Colonic mucosa (tissue), 4 donors: ENCODE data around the gene ZNF506. TPM values are rescaled to one million over a fixed set of nuclear protein-coding genes. Genes with fewer than 3 reads are reported as not detected.
"Not testable (repeated sequence)": the region's sequence is repeated elsewhere in the genome, so short reads cannot be mapped to it uniquely, and the experiment has no call there.

ENCODE experiments used
- DNase-seq: peaks from one replicate; pipeline ENCODE4 v3.0.0-alpha.2; 2020
- H3K27ac ChIP-seq: fragments of 200-600 bp; one replicate; pipeline ENCODE4 v1.8.0; 2021
- H3K27me3 ChIP-seq: fragments of 200-600 bp; one replicate; pipeline ENCODE4 v1.8.0; 2021
- H3K36me3 ChIP-seq: fragments of 200-600 bp; one replicate; pipeline ENCODE4 v1.8.0; 2021
- H3K4me1 ChIP-seq: fragments of 200-600 bp; one replicate; pipeline ENCODE4 v1.8.0; 2021; ENCODE audit warnings: mild to moderate bottlenecking
- H3K4me3 ChIP-seq: fragments of 200-600 bp; one replicate; pipeline ENCODE4 v1.8.0; 2021
- H3K9ac ChIP-seq, 2 donors: one replicate each; pipeline ENCODE4 v1.7.0; 2013; ENCODE audit warnings: control low read depth in 2 of 2, low read depth in 2 of 2, low read length in 2 of 2
- H3K9me3 ChIP-seq: fragments of 200-600 bp; one replicate; pipeline ENCODE4 v1.8.0; 2021
- CTCF ChIP-seq: fragments of 200-600 bp; IDR thresholded peaks from one replicate; pipeline ENCODE4 v1.8.0; 2022; ENCODE audit warnings: antibody characterized with exemption, mild to moderate bottlenecking
- intact Hi-C: fragments of 100-400 bp; cut with DNase I; formaldehyde crosslinking; loops from one replicate; pipeline ENCODE4 v1.14.1; 2022
- total RNA-seq, 2 donors: library from RNA; stranded (reverse); fragmentation: NEBNext Ultra II Directional in 1 of 2; extraction: Animal tissue kit (Norgen Biotek cat#: 25700) in 1 of 2; gene quantifications; one replicate each; pipeline ENCODE4 v1.2.1, GENCODE V29; 2021
- donor health status: healthy.
- donor health status: DM: no; HTN: no; CAD: no.
- donor health status: DM: no; HTN: no; CAD: no.

ZNF506 gene
- total RNA-seq, 2 donors from 2014 or later = 15.3 to 18.7 TPM

DNA sequence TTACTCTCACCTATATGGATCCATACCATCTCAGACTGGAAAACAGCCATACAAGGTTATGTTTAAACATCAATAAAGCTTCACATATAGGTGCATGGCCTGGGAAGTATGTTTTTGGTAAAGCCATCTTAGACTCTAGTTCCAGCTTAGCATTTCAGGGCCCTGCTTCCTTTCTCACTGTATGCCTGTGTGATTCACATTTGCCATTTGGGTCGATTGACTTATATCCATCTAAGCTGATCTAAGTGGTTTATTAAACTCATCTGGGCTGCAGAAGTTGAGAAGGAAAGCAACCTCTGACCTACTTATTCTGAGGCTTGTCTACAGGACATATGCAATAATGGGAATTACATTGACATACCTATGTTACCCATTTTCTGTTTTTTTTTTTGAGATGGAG, 33.5 kb downstream of the ZNF506 start:
- H3K36me3 ChIP-seq = peaks cover 5% of the 10 kb centered on the region
- H3K9me3 ChIP-seq = no peaks in the 10 kb centered on the region

DNA sequence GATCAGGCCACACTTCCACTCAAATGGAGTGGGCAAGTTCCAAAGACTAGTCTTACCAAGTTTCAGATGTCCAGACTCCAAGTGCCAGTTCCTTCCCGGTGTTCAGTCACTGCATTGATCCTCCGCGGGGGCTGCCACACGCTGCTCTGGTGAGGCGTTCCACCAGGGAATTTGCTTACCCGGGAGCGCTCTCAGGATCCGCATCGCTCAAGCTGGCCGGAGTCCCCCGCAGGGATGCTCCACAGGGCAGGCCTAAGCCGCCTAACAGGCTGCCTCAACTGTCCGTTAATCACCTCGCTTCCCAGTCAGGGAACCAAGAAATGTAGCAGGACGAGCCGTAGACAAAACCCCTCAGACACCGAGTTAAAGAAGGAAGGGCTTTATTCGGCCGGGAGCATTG, 36.1 kb downstream of the ZNF506 start:
- H3K4me3 ChIP-seq, H3K9me3 ChIP-seq, H3K9ac ChIP-seq, H3K36me3 ChIP-seq, H3K27ac ChIP-seq, intact Hi-C loops, DNase-seq, H3K4me1 ChIP-seq, H3K27me3 ChIP-seq: not testable (repeated sequence)

More for the DNA sequence above, 33.5 kb downstream of the ZNF506 start:
- no peak overlapping the region for H3K4me3 ChIP-seq
- H3K27me3 ChIP-seq = no peaks in the 10 kb centered on the region
- no peaks in the 10 kb centered on the region for H3K4me1 ChIP-seq
- no peak overlapping the region for H3K27ac ChIP-seq
- intact Hi-C loops = no loop called here
- H3K9ac ChIP-seq = no peak overlapping the region
- DNase-seq = no peak
- TF ChIP-seq CTCF = no peak

GRCh38 chr19:19782783-19783182, 38.8 kb downstream of the ZNF506 start:
- no peak overlapping the region for H3K9ac ChIP-seq
- no peak overlapping the region for H3K4me3 ChIP-seq
- H3K27ac ChIP-seq = no peak overlapping the region
- H3K27me3 ChIP-seq = no peaks in the 10 kb centered on the region
- no peaks in the 10 kb centered on the region for H3K9me3 ChIP-seq
- no peak for DNase-seq
- no peak for TF ChIP-seq CTCF
- no peaks in the 10 kb centered on the region for H3K36me3 ChIP-seq
- intact Hi-C loops = no loop called here
- peaks cover under 1% of the 10 kb centered on the region for H3K4me1 ChIP-seq

GRCh38 chr19:19781791-19782190, 39.8 kb downstream of the ZNF506 start:
- H3K27me3 ChIP-seq, intact Hi-C loops, H3K9me3 ChIP-seq, H3K36me3 ChIP-seq, H3K9ac ChIP-seq, DNase-seq, H3K4me1 ChIP-seq, H3K27ac ChIP-seq, H3K4me3 ChIP-seq: not testable (repeated sequence)

DNA sequence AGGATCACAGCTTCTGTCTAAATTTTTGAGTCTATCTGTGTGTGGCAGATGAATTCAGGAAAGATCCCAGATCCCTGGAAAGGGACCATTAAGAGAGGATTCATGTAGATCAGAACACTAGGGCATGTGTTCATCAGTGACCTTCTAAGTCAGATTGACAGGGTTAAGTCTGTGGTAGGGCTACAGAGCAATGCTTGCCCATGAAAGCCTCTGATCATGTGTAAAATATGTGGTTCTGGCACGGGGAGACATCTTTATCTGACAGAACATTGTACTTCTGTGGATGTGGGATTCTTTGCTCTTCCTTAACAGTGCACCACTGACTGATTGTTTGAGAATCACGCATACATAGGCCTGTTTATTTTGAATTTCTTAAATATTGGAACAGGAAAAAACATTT, 42.9 kb downstream of the ZNF506 start:
- no peak for DNase-seq
- intact Hi-C loops = loop anchor here (5.0 kb wide), 1 partner anchor 46 kb away; the partner anchor contains the start of gene ZNF14
- no peak overlapping the region for H3K27ac ChIP-seq
- no peak overlapping the region for H3K9ac ChIP-seq
- no peaks in the 10 kb centered on the region for H3K27me3 ChIP-seq
- no peaks in the 10 kb centered on the region for H3K36me3 ChIP-seq
- TF ChIP-seq CTCF = no peak
- no peak overlapping the region for H3K4me3 ChIP-seq
- H3K4me1 ChIP-seq = peaks cover 9% of the 10 kb centered on the region
- no peaks in the 10 kb centered on the region for H3K9me3 ChIP-seq

DNA sequence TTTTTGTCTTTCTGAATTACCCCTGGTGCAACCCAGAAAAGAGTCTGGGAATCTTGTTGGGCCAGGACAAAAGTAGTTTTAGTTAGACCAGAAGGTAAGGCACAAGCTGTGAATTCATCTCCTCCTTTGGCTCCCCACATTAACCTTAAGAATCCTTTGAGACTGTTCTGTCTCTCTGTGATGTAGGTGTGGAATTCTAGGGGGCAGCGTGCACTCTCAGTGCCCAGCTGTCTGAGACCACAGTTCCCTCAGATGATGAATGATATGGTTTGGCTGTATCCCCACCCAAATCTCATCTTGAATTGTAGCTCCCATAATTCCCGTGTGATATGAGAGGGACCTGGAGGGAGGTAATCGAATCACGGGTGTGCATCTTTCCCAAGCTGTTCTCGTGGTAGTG, 43.9 kb downstream of the ZNF506 start:
- DNase-seq = no peak
- Histone ChIP-seq H3K36me3 (no peaks in the 10 kb centered on the region), H3K27me3 (no peaks in the 10 kb centered on the region), H3K4me3 (peak overlapping the region; percentile 51), H3K27ac (no peak overlapping the region), H3K4me1 (peaks cover 9% of the 10 kb centered on the region), H3K9ac (no peak overlapping the region), H3K9me3 (no peaks in the 10 kb centered on the region)
- intact Hi-C loops = loop anchor here (5.0 kb wide), 1 partner anchor 45 kb away; the partner anchor contains the start of gene ZNF14
- TF ChIP-seq CTCF = no peak
